GM18951 (cell line): ENCODE results near the gene PDE6G.

Experiments
- POLR2A ChIP-seq: IDR thresholded peaks from 4 replicates; pipeline ENCODE4 v1.6.1; 2011; ENCODE audit warnings: mild to moderate bottlenecking; ENCODE audit not compliant: insufficient read length, insufficient read depth; ENCODE audit errors: extremely low read depth
- in situ Hi-C: fragments of 300-500 bp; cut with MboI; formaldehyde crosslinking; loops from one replicate; pipeline ENCODE4 v1.12.0; 2022; ENCODE audit warnings: low sequenced_read_pairs, mixed read lengths, inconsistent platforms; ENCODE audit not compliant: unreplicated experiment

Gene PDE6G

GRCh38 chr17:81694810-81695209 lies 38.5 kb upstream of the PDE6G start:
- in situ Hi-C loops, result no loop called here
- TF ChIP-seq POLR2A, result no peak

- TF ChIP-seq POLR2A, result no peak
- in situ Hi-C loops, result no loop called here
Measured at GRCh38 chr17:81693509-81694210, 37.3 kb upstream of the PDE6G start.

- in situ Hi-C loops, result no loop called here
- TF ChIP-seq POLR2A, result no peak
Measured at GRCh38 chr17:81691608-81692007, 35.3 kb upstream of the PDE6G start.

GRCh38 chr17:81691196-81691595 lies 34.9 kb upstream of the PDE6G start:
- TF ChIP-seq POLR2A, result no peak

GRCh38 chr17:81690549-81690948 lies 34.2 kb upstream of the PDE6G start:
- no peak for TF ChIP-seq POLR2A
- in situ Hi-C loops, result no loop called here

More at GRCh38 chr17:81691196-81691595, 34.9 kb upstream of the PDE6G start:
- in situ Hi-C loops, result no loop called here

- in situ Hi-C loops, result no loop called here
- no peak for TF ChIP-seq POLR2A
Measured at GRCh38 chr17:81690066-81690465, 33.7 kb upstream of the PDE6G start.

- in situ Hi-C loops, result no loop called here
- TF ChIP-seq POLR2A, result no peak
Measured at GRCh38 chr17:81688616-81689015, 32.3 kb upstream of the PDE6G start.

- TF ChIP-seq POLR2A, result no peak
- in situ Hi-C loops, result no loop called here
Measured at GRCh38 chr17:81687770-81688541, 31.6 kb upstream of the PDE6G start.

- in situ Hi-C loops, result no loop called here
- no peak for TF ChIP-seq POLR2A
Measured at GRCh38 chr17:81686614-81687013, 30.3 kb upstream of the PDE6G start.

GRCh38 chr17:81685108-81685507 lies 28.8 kb upstream of the PDE6G start:
- no peak for TF ChIP-seq POLR2A
- in situ Hi-C loops, result no loop called here

GRCh38 chr17:81684442-81684911 lies 28.1 kb upstream of the PDE6G start:
- in situ Hi-C loops, result no loop called here
- no peak for TF ChIP-seq POLR2A

- in situ Hi-C loops, result no loop called here
- TF ChIP-seq POLR2A, result peak; percentile 77
Measured at GRCh38 chr17:81683584-81684441, 27.5 kb upstream of the PDE6G start, which contains the start of the genes ARL16 and HGS. ARL16 (minus strand) TSS chr17:81683797; CDS start chr17:81683753, 44 bp downstream. HGS (plus strand) TSS chr17:81684011; CDS start chr17:81684067, 56 bp downstream.

- TF ChIP-seq POLR2A, result no peak
- in situ Hi-C loops, result no loop called here
Measured at GRCh38 chr17:81683208-81683583, 26.9 kb upstream of the PDE6G start.
